Measurements from ENCODE around the gene MMP2.

DNA sequence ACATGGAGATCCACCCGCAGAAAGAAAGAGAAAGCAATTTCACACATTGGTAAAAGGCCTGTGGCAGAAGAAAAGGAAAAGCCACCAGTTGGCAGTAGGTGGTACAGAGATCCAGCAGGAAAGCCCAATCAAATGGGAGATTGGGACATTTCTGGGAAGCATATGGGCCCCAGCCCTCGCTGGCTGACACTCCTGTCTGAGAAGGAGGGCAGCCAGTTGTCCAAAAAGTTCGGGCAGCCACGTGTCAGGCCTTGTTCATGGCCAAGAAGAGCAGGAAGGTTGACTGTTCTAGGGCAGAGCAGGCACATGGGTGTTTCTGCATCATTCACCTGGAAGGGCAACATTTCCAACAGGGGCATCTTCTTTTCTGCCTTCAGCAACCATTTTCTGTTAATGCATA, 45.0 kb upstream of the MMP2 start:
- TF ChIP-seq POLR2A (IDR thresholded peaks at IDR 0.05) = no peak
- TF ChIP-seq, protein P1, sequence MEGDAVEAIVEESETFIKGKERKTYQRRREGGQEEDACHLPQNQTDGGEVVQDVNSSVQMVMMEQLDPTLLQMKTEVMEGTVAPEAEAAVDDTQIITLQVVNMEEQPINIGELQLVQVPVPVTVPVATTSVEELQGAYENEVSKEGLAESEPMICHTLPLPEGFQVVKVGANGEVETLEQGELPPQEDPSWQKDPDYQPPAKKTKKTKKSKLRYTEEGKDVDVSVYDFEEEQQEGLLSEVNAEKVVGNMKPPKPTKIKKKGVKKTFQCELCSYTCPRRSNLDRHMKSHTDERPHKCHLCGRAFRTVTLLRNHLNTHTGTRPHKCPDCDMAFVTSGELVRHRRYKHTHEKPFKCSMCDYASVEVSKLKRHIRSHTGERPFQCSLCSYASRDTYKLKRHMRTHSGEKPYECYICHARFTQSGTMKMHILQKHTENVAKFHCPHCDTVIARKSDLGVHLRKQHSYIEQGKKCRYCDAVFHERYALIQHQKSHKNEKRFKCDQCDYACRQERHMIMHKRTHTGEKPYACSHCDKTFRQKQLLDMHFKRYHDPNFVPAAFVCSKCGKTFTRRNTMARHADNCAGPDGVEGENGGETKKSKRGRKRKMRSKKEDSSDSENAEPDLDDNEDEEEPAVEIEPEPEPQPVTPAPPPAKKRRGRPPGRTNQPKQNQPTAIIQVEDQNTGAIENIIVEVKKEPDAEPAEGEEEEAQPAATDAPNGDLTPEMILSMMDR (IDR thresholded peaks at IDR 0.05) = no peak

Measured in heart left ventricle (tissue), 13 donors.